ENCODE data around the gene HPSE. TPM values are rescaled to one million over a fixed set of nuclear protein-coding genes. Genes with fewer than 3 reads are reported as not detected.

Gene HPSE
- polyA plus RNA-seq, 1 of the 3 experiments (the other 2 are of a cell fraction), result 1.7 TPM

DNA sequence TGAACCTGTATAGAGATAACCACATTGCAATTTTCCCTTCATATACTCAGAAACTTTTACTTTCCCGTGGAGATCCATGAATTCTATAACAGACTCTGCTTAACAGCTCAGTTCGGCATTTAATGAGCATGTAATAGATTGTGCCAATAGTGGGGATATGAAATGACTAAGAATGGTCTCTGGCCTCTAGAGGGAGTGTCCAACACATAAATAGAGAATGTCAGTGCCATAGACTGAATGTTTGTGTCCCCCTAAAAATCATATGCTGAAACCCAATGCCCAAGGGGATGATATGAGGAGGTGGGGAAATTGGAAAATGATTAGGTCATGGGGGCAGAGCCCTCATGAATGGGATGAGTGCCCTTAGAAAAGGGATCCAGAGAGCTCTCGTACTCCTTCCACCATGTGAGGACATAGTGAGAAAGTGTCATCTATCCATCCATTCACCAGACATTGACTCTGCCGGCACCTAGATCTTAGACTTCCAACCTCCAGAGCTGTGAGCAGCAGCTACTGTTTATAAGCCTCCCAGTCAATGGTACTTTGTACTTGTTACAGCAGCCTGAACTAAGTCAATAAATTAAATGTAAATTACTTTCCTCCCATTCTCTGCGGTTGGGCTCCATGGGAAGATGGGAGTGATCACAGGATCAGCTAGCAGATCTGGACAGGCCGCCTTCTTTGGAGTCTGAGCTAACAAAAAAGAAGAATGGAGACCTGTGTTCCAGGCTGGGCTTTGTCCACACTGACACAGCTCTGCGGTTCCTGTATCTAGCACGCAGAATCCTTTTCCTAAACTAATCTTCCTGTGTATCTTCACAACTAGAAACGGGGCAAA is 28.1 kb upstream of the HPSE start:
- no peaks in the 10 kb centered on the region for H3K36me3 ChIP-seq (replicated peaks in 1 of 2; ENCODE audit: control insufficient read depth in 1 of 2, insufficient read depth in 2 of 2, low read length in 1 of 2)
- H4K20me1 ChIP-seq (ENCODE audit: insufficient read depth), result no peaks in the 10 kb centered on the region
- no peaks in the 10 kb centered on the region for H3K4me1 ChIP-seq (ENCODE audit: control insufficient read depth in 1 of 2, insufficient read depth in 2 of 2, low read depth in 1 of 2, low read length in 1 of 2)
- no peak overlapping the region for H2AFZ ChIP-seq (ENCODE audit: low read depth)
- no peak overlapping the region for H3K9ac ChIP-seq
- 54% methylated on average over 9 of the region's 9 CpGs for WGBS (ENCODE audit: low lambda C conversion rate)
- TF ChIP-seq SMC3 (IDR thresholded peaks at IDR 0.05; ENCODE audit: low read depth, low read length) (peak; percentile 16; the same call in 1 of the 2 replicates), NFIC (IDR thresholded peaks at IDR 0.05; ENCODE audit: borderline replicate concordance) (no peak), CHD2 (IDR thresholded peaks at IDR 0.05; ENCODE audit: low read length, partially characterized antibody) (no peak), RXRA (IDR thresholded peaks at IDR 0.05; ENCODE audit: borderline replicate concordance, low read depth) (no peak), RAD21 (IDR thresholded peaks at IDR 0.05; ENCODE audit: low read length) (peak; percentile 58)
- TF ChIP-seq, protein P1, sequence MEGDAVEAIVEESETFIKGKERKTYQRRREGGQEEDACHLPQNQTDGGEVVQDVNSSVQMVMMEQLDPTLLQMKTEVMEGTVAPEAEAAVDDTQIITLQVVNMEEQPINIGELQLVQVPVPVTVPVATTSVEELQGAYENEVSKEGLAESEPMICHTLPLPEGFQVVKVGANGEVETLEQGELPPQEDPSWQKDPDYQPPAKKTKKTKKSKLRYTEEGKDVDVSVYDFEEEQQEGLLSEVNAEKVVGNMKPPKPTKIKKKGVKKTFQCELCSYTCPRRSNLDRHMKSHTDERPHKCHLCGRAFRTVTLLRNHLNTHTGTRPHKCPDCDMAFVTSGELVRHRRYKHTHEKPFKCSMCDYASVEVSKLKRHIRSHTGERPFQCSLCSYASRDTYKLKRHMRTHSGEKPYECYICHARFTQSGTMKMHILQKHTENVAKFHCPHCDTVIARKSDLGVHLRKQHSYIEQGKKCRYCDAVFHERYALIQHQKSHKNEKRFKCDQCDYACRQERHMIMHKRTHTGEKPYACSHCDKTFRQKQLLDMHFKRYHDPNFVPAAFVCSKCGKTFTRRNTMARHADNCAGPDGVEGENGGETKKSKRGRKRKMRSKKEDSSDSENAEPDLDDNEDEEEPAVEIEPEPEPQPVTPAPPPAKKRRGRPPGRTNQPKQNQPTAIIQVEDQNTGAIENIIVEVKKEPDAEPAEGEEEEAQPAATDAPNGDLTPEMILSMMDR (IDR thresholded peaks at IDR 0.05), result peak; percentile 59
- H3F3A ChIP-seq (replicated peaks; ENCODE audit: insufficient read depth), result peaks cover 14% of the 10 kb centered on the region
- no peak overlapping the region for H3K4me2 ChIP-seq
- POLR2A ChIA-PET, result no interaction called here
- CTCF ChIA-PET, result interaction anchor here (0.6 to 1.3 kb wide), 7 partner anchors 11 to 288 kb away, joined by 3 to 9 read pairs (median 3); no protein-coding TSS in a partner anchor
- H3K79me2 ChIP-seq (ENCODE audit: insufficient read depth), result no peaks in the 10 kb centered on the region
- no peak overlapping the region for H3K4me3 ChIP-seq (ENCODE audit: low read depth in 2 of 2, low read length in 1 of 2)
- peak; percentile 10 for DNase-seq
- H3K9me3 ChIP-seq, result no peaks in the 10 kb centered on the region
- no peaks in the 10 kb centered on the region for H3K9me2 ChIP-seq
- peaks cover 15% of the 10 kb centered on the region; the same call in 1 of the 2 replicates for H3K27me3 ChIP-seq (ENCODE audit: insufficient read depth)
- H3K27ac ChIP-seq (ENCODE audit: low read depth in 2 of 2, low read length in 1 of 2), result no peak overlapping the region

DNA sequence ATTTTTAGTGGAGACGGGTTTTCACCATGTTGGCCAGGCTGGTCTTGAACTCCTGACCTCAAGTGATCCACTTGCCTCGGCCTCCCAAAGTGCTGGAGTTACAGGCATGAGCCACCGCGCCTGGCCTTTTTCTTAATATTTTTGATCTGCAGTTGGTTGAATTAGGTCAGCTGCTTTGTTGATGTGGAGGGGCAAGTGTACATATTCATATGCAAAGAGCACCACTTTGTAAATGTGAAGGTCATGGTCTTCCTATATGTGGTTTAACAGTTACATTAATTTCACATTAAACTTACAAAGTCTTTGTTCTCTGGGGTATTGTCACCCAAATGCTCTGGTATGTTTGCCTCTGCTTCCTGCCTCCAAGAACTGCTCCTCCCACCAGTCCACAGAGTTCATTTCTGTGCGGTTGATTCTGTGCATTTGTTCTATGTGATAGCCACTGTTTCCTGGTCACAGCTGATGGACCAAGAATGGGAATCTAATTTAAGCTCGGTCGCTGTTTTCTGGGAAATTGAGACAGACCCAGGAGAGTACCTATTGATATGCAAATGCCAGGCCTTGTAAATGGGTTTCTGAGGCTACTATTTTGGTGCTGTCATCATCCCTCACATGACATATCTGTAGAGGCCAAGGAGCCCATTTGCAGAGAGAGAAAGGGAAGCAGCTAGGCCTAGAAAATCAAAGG is 26.9 kb upstream of the HPSE start:
- H3F3A ChIP-seq (replicated peaks; ENCODE audit: insufficient read depth), result peaks cover 24% of the 10 kb centered on the region
- no peaks in the 10 kb centered on the region for H3K79me2 ChIP-seq (ENCODE audit: insufficient read depth)
- ChIA-PET CTCF (interaction anchor here (0.6 to 1.1 kb wide), 5 partner anchors 9 to 289 kb away, joined by 3 to 9 read pairs (median 4); no protein-coding TSS in a partner anchor), POLR2A (no interaction called here)
- H3K36me3 ChIP-seq (replicated peaks in 1 of 2; ENCODE audit: control insufficient read depth in 1 of 2, insufficient read depth in 2 of 2, low read length in 1 of 2), result no peaks in the 10 kb centered on the region
- peaks cover 0 to 3% of the 10 kb centered on the region in 2 experiments; a peak in 1 of 4 replicates for H3K4me1 ChIP-seq (ENCODE audit: control insufficient read depth in 1 of 2, insufficient read depth in 2 of 2, low read depth in 1 of 2, low read length in 1 of 2)
- 82% methylated on average over 7 of the region's 7 CpGs for WGBS (ENCODE audit: low lambda C conversion rate)
- H3K9me3 ChIP-seq, result no peaks in the 10 kb centered on the region
- no peaks in the 10 kb centered on the region for H4K20me1 ChIP-seq (ENCODE audit: insufficient read depth)
- no peaks in the 10 kb centered on the region for H3K9me2 ChIP-seq
- H3K4me2 ChIP-seq, result no peak overlapping the region
- H3K4me3 ChIP-seq (ENCODE audit: low read depth in 2 of 2, low read length in 1 of 2), result no peak overlapping the region
- H3K9ac ChIP-seq, result no peak overlapping the region
- no peak for DNase-seq
- H3K27ac ChIP-seq (ENCODE audit: low read depth in 2 of 2, low read length in 1 of 2), result no peak overlapping the region
- peaks cover 14% of the 10 kb centered on the region; the same call in 1 of the 2 replicates for H3K27me3 ChIP-seq (ENCODE audit: insufficient read depth)
- no peak overlapping the region for H2AFZ ChIP-seq (ENCODE audit: low read depth)
- TF ChIP-seq, protein P2, sequence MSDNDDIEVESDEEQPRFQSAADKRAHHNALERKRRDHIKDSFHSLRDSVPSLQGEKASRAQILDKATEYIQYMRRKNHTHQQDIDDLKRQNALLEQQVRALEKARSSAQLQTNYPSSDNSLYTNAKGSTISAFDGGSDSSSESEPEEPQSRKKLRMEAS (IDR thresholded peaks at IDR 0.05; ENCODE audit: low read depth), result no peak
- no peak for TF ChIP-seq EP300 (IDR thresholded peaks at IDR 0.05; ENCODE audit: borderline replicate concordance in 1 of 2, low read depth in 1 of 2, low read length in 1 of 2)
- no peak for TF ChIP-seq EZH2phosphoT487 (IDR thresholded peaks at IDR 0.05; ENCODE audit: borderline replicate concordance, low read depth)
- no peak for TF ChIP-seq TCF12 (IDR thresholded peaks at IDR 0.05)
- TF ChIP-seq SIN3A (IDR thresholded peaks at IDR 0.05; ENCODE audit: borderline replicate concordance, low read depth, low read length), result no peak
- TF ChIP-seq RAD21 (IDR thresholded peaks at IDR 0.05; ENCODE audit: low read length), result no peak
- TF ChIP-seq, protein P3, sequence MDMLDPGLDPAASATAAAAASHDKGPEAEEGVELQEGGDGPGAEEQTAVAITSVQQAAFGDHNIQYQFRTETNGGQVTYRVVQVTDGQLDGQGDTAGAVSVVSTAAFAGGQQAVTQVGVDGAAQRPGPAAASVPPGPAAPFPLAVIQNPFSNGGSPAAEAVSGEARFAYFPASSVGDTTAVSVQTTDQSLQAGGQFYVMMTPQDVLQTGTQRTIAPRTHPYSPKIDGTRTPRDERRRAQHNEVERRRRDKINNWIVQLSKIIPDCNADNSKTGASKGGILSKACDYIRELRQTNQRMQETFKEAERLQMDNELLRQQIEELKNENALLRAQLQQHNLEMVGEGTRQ (IDR thresholded peaks at IDR 0.05; ENCODE audit: borderline replicate concordance, low read depth, low read length), result no peak
- TF ChIP-seq, protein P4, sequence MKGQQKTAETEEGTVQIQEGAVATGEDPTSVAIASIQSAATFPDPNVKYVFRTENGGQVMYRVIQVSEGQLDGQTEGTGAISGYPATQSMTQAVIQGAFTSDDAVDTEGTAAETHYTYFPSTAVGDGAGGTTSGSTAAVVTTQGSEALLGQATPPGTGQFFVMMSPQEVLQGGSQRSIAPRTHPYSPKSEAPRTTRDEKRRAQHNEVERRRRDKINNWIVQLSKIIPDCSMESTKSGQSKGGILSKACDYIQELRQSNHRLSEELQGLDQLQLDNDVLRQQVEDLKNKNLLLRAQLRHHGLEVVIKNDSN (IDR thresholded peaks at IDR 0.05; ENCODE audit: borderline replicate concordance, low read depth), result no peak
- TF ChIP-seq, protein P5, sequence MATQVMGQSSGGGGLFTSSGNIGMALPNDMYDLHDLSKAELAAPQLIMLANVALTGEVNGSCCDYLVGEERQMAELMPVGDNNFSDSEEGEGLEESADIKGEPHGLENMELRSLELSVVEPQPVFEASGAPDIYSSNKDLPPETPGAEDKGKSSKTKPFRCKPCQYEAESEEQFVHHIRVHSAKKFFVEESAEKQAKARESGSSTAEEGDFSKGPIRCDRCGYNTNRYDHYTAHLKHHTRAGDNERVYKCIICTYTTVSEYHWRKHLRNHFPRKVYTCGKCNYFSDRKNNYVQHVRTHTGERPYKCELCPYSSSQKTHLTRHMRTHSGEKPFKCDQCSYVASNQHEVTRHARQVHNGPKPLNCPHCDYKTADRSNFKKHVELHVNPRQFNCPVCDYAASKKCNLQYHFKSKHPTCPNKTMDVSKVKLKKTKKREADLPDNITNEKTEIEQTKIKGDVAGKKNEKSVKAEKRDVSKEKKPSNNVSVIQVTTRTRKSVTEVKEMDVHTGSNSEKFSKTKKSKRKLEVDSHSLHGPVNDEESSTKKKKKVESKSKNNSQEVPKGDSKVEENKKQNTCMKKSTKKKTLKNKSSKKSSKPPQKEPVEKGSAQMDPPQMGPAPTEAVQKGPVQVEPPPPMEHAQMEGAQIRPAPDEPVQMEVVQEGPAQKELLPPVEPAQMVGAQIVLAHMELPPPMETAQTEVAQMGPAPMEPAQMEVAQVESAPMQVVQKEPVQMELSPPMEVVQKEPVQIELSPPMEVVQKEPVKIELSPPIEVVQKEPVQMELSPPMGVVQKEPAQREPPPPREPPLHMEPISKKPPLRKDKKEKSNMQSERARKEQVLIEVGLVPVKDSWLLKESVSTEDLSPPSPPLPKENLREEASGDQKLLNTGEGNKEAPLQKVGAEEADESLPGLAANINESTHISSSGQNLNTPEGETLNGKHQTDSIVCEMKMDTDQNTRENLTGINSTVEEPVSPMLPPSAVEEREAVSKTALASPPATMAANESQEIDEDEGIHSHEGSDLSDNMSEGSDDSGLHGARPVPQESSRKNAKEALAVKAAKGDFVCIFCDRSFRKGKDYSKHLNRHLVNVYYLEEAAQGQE (IDR thresholded peaks at IDR 0.05; ENCODE audit: low read depth, low read length), result no peak
- TF ChIP-seq RCOR1 (IDR thresholded peaks at IDR 0.05; ENCODE audit: low read length), result no peak
- no peak for TF ChIP-seq RXRA (IDR thresholded peaks at IDR 0.05; ENCODE audit: borderline replicate concordance, low read depth)
- TF ChIP-seq ELF1 (IDR thresholded peaks at IDR 0.05), result no peak
- no peak for TF ChIP-seq MXI1 (IDR thresholded peaks at IDR 0.05; ENCODE audit: low read depth, low read length)
